Sigmoid colon (tissue), 7 donors: ENCODE data around the gene MDM4. TPM values are rescaled to one million over a fixed set of nuclear protein-coding genes. Genes with fewer than 3 reads are reported as not detected.
"Not testable (repeated sequence)": the region's sequence is repeated elsewhere in the genome, so short reads cannot be mapped to it uniquely, and the experiment has no call there.

Source experiments
- DNase-seq: peaks from one replicate; pipeline ENCODE4 v3.0.0-alpha.2; 2019
- H3K27ac ChIP-seq, 4 donors: fragments of 200-600 bp; sonication (generic); one replicate each; pipeline ENCODE4 v1.5.1; 2016 to 2019; ENCODE audit warnings: mild to moderate bottlenecking in 1 of 4
- H3K27me3 ChIP-seq, 3 donors: fragments of 200-600 bp; sonication (generic); one replicate each; pipeline ENCODE4 v1.5.1; 2019; ENCODE audit warnings: mild to moderate bottlenecking in 1 of 3
- H3K36me3 ChIP-seq, 4 donors: fragments of 200-600 bp; sonication (generic); one replicate each; pipeline ENCODE4 v1.5.1; 2016 to 2019
- H3K4me1 ChIP-seq, 4 donors: fragments of 200-600 bp; sonication (generic); one replicate each; pipeline ENCODE4 v1.5.1; 2017 to 2019
- H3K4me3 ChIP-seq, 4 donors: fragments of 200-600 bp; sonication (generic); one replicate each; pipeline ENCODE4 v1.5.1; 2017 to 2019; ENCODE audit warnings: mild to moderate bottlenecking in 2 of 4, moderate library complexity in 1 of 4
- H3K9me3 ChIP-seq, 4 donors: fragments of 200-600 bp in 3 of 4; sonication (generic) in 3 of 4; one replicate each; pipeline versions ENCODE4 v1.5.1 to v1.6.1; 2013 to 2019
- CTCF ChIP-seq, 4 experiments: fragments of 450-650 bp in 3 of 4; fragments of 200-600 bp in 1 of 4; IDR thresholded peaks; one replicate each; pipeline ENCODE4 v1.5.1; 2016 to 2019; ENCODE audit warnings: antibody characterized with exemption in 4 of 4, mild to moderate bottlenecking in 3 of 4, moderate library complexity in 2 of 4
- EP300 ChIP-seq, 4 donors: sonication (generic); formaldehyde crosslinking; IDR thresholded peaks; one replicate each; pipeline ENCODE4 v1.6.1; 2017; ENCODE audit warnings: antibody characterized with exemption in 4 of 4
- POLR2A ChIP-seq, 2 donors: fragments of 450-650 bp; IDR thresholded peaks; one replicate each; pipeline ENCODE4 v1.6.1; 2016; ENCODE audit warnings: antibody characterized with exemption in 2 of 2, mild to moderate bottlenecking in 2 of 2, moderate library complexity in 2 of 2
- POLR2AphosphoS5 ChIP-seq, 4 donors: sonication (generic); formaldehyde crosslinking; IDR thresholded peaks; one replicate each; pipeline ENCODE4 v1.6.1; 2017; ENCODE audit warnings: antibody characterized with exemption in 4 of 4
- WGBS, 2 donors: extraction: QIAGEN DNeasy Blood & Tissue Kit; methylation state at CpG; one replicate each; pipeline ENCODE4 v1.1.7; 2013; 5-methylcytosine and 5-hydroxymethylcytosine counted together
- intact Hi-C: fragments of 100-400 bp; cut with DNase I; formaldehyde crosslinking; loops from one replicate; pipeline ENCODE4 v1.15.1; 2023
- polyA plus RNA-seq, 3 donors: library from polyadenylated mRNA; stranded (reverse); fragments of 200-250 nt; gene quantifications; one replicate each; pipeline ENCODE4 v1.2.3, GENCODE V29; 2013
- total RNA-seq, 4 donors: library from RNA; depleted of rRNA; stranded (reverse); fragments of >200 nt; gene quantifications; one replicate each; pipeline ENCODE4 v1.1.0, GENCODE V29; 2016
- donor health status: healthy with polysubstance abuse.
- donor health status: Bipolar disorder and iron deficiency.
- donor health status: healthy.

MDM4 gene
- total and polyA plus RNA-seq, 7 donors: 1.2 to 82.0 (median 48.2) TPM

DNA sequence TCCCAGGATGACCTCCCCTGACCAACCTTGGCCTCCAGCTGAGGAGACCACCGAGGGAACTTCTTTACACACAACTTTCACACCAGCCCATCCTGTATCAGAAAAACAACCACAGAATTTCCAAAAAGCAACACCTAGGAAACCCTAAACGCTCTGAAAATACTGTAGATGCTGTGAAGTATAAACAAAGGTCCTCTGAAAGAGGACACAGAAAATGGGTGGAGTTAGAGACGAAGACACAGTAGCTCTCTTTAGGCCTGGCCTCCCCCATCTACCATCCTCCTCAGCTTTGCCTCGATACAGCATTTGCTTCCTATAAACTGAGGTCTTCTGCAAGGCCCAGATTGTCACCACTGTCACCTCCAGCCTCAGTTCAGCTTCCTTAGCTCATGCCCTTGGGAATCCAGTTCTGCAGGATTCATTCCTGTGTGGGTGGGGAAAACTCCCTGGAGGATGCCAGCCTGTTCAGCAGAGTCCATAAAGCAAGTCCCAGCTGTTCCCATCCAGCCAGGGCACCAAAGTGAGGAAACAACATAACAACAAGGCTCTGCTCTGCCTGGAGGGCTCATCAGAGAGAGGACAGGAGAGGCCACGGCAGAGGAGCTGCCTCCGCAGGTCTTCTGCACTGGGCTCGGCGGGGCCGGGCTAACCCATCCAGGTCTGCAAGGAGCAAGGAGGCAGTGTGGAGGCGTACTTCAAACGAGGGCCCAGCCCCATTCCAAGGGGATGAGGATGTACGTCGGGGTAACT is 36.6 kb upstream of the MDM4 start:
- H3K4me1 ChIP-seq: peaks cover 0 to 77% (median 70%) of the 10 kb centered on the region in 4 donors
- intact Hi-C loops: no loop called here
- 32 to 58% methylated on average over 13 of the region's 13 CpGs for WGBS, 2 donors
- no peak overlapping the region for H3K4me3 ChIP-seq
- H3K27me3 ChIP-seq: no peaks in the 10 kb centered on the region
- no peak for DNase-seq
- no peak overlapping the region for H3K27ac ChIP-seq
- no peaks in the 10 kb centered on the region for H3K36me3 ChIP-seq
- no peaks in the 10 kb centered on the region for H3K9me3 ChIP-seq
- TF ChIP-seq EP300 (IDR thresholded peaks at IDR 0.05): no peak

GRCh38 chr1:204480515-204480914 is 35.7 kb upstream of the MDM4 start:
- H3K36me3 ChIP-seq: no peaks in the 10 kb centered on the region
- H3K27me3 ChIP-seq: no peaks in the 10 kb centered on the region
- no peak for DNase-seq
- no peaks in the 10 kb centered on the region for H3K9me3 ChIP-seq
- intact Hi-C loops: no loop called here
- 51 to 81% methylated on average over 8 of the region's 8 CpGs for WGBS, 2 donors
- H3K4me3 ChIP-seq: no peak overlapping the region
- H3K4me1 ChIP-seq: peaks cover 0 to 74% (median 70%) of the 10 kb centered on the region in 4 donors
- no peak for TF ChIP-seq EP300 (IDR thresholded peaks at IDR 0.05)
- TF ChIP-seq POLR2A (IDR thresholded peaks at IDR 0.05): no peak
- TF ChIP-seq POLR2AphosphoS5 (IDR thresholded peaks at IDR 0.05): no peak
- no peak for TF ChIP-seq CTCF (IDR thresholded peaks at IDR 0.05)
- H3K27ac ChIP-seq: no peak overlapping the region

DNA sequence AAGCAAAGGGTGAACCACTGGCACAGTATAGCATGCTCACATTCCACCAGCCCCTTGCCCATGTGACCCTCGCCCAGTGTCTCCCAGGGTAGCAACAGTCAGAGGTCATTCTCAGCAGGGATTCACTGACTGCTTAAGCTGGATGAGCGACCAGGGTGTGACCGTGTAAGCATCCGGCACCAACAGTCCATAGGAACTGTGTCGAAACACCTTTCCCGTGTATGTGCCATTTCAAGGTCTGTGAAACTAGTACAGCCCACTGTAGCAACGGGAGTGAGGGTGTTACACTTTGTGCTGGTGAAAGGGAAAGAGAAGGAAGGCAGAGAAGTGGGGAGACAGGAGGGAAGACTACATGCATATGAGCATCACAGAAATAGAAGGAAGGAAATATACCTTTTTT is 32.4 kb upstream of the MDM4 start:
- H3K27ac ChIP-seq: no peak overlapping the region
- no peaks in the 10 kb centered on the region for H3K9me3 ChIP-seq
- no peaks in the 10 kb centered on the region for H3K36me3 ChIP-seq
- intact Hi-C loops: no loop called here
- H3K4me1 ChIP-seq: peaks cover 0 to 53% (median 44%) of the 10 kb centered on the region in 4 donors
- H3K4me3 ChIP-seq: no peak overlapping the region
- DNase-seq: no peak
- 76 to 80% methylated on average over 7 of the region's 7 CpGs for WGBS, 2 donors
- no peak for TF ChIP-seq POLR2AphosphoS5 (IDR thresholded peaks at IDR 0.05)
- no peak for TF ChIP-seq POLR2A (IDR thresholded peaks at IDR 0.05)
- TF ChIP-seq EP300 (IDR thresholded peaks at IDR 0.05): no peak
- no peak for TF ChIP-seq CTCF (IDR thresholded peaks at IDR 0.05)
- no peaks in the 10 kb centered on the region for H3K27me3 ChIP-seq

DNA sequence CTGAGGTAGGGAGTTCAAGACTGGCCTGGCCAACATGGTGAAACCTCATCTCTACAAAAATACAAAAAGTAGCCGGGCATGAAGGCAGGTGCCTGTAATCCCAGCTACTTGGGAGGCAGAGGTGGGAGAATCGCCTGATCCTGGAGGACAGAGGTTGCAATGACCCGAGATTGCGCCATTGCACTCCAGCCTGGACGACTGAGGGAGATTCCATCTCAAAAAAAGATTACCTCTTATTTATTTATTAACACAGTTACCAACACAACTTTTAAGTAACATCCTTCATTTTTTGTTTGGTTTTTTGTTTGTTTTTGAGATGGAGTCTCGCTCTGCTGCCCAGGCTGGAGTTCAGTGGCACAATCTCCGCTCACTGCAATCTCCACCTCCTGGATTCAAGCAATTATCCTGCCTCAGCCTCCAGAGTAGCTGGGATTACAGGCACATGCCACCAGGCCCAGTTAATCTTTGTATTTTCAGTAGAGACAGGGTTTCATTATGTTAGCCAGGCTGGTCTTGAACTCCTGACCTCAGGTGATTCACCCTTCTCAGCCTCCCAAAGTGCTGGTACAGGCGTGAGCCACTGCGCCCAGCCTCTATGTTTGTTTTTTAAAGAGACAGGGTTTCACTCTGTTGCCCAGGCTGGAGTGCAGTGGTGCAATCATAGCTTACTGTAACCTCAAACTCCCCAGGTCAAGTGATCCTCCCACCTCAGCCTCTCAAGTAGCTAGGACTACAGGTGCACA is 29.5 kb upstream of the MDM4 start:
- H3K36me3 ChIP-seq, H3K27ac ChIP-seq, H3K9me3 ChIP-seq, DNase-seq, H3K4me3 ChIP-seq, H3K27me3 ChIP-seq, intact Hi-C loops: not testable (repeated sequence)
- 83 to 90% methylated on average over 9 of the region's 9 CpGs for WGBS, 2 donors
- H3K4me1 ChIP-seq: peaks cover 0 to 31% (median 26%) of the 10 kb centered on the region in 4 donors

DNA sequence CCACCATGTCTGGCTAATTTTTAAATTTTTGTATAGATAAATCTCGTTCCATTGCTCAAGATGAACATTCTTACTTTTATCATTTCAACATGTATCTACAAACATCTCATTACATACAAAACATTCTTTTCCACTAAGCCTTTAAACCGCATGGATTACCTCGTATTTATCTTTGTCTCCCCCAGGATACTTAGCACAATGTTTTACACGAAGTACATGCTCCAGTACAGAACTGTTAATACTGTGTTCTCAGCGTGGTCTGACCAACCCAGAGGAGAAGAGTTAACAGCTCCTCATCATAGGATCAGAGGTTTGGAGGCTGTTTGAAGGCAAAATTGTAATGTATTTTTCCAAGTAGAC is 29.0 kb upstream of the MDM4 start:
- Histone ChIP-seq H3K27me3 (no peaks in the 10 kb centered on the region), H3K4me3 (no peak overlapping the region), H3K27ac (no peak overlapping the region), H3K36me3 (no peaks in the 10 kb centered on the region), H3K9me3 (no peaks in the 10 kb centered on the region), H3K4me1 (peaks cover 0 to 31% (median 26%) of the 10 kb centered on the region in 4 donors)
- DNase-seq: no peak
- 79 to 83% methylated on average over 5 of the region's 5 CpGs for WGBS, 2 donors
- no peak for TF ChIP-seq CTCF (IDR thresholded peaks at IDR 0.05)
- no peak for TF ChIP-seq POLR2AphosphoS5 (IDR thresholded peaks at IDR 0.05)
- no peak for TF ChIP-seq POLR2A (IDR thresholded peaks at IDR 0.05)
- TF ChIP-seq EP300 (IDR thresholded peaks at IDR 0.05): no peak
- intact Hi-C loops: no loop called here
